HepG2 (cell line): ENCODE results near the gene ARHGEF16. TPM values are rescaled to one million over a fixed set of nuclear protein-coding genes. Genes with fewer than 3 reads are reported as not detected.

Experiments used
- ARNT ChIP-seq: fragments of 450-650 bp; IDR thresholded peaks from 2 replicates; pipeline ENCODE4 v1.6.1; 2017
- ATF5 ChIP-seq: sonication (generic); formaldehyde crosslinking; IDR thresholded peaks from 2 replicates; pipeline ENCODE4 v1.4.0; 2020; ENCODE audit warnings: mild to moderate bottlenecking, low read depth, missing genetic modification reagents
- DNMT3B ChIP-seq: conservative IDR thresholded peaks from 2 replicates; pipeline ENCODE4 v1.6.1; 2016; ENCODE audit warnings: missing biosample characterization, control low read depth
- HES4 ChIP-seq: sonication (generic); formaldehyde crosslinking; IDR thresholded peaks from 2 replicates; pipeline ENCODE4 v1.9.0; 2021; ENCODE audit warnings: mild to moderate bottlenecking, missing genetic modification reagents, borderline replicate concordance
- HNF4G ChIP-seq, 2 experiments: sonication (generic) in 1 of 2; formaldehyde crosslinking in 1 of 2; IDR thresholded peaks; 2 replicates each; pipeline versions ENCODE4 v1.4.0 to v1.6.1; 2011 to 2020; ENCODE audit warnings: borderline replicate concordance in 2 of 2, low read depth in 2 of 2, mild to moderate bottlenecking in 2 of 2, low read length in 1 of 2, missing genetic modification reagents in 1 of 2, moderate library complexity in 1 of 2
- HOMEZ ChIP-seq: IDR thresholded peaks from 2 replicates; pipeline ENCODE4 v1.6.1; 2016; ENCODE audit warnings: low read depth
- ISX ChIP-seq: sonication (generic); formaldehyde crosslinking; conservative IDR thresholded peaks from 2 replicates; pipeline ENCODE4 v1.5.0; 2020; ENCODE audit warnings: missing genetic modification reagents
- PHF8 ChIP-seq: sonication (generic); formaldehyde crosslinking; IDR thresholded peaks from 2 replicates; pipeline ENCODE4 v1.5.0; 2020; ENCODE audit warnings: missing genetic modification reagents
- REST ChIP-seq, 2 experiments: IDR thresholded peaks; 2 replicates each; pipeline ENCODE4 v1.6.1; 2011 to 2012; ENCODE audit warnings: low read length in 2 of 2, borderline replicate concordance in 1 of 2, low read depth in 1 of 2, mild to moderate bottlenecking in 1 of 2, moderate library complexity in 1 of 2
- RXRB ChIP-seq: IDR thresholded peaks from 2 replicates; pipeline ENCODE4 v1.6.1; 2016; ENCODE audit warnings: borderline replicate concordance, missing genetic modification reagents, missing compliant biosample characterization
- TFDP2 ChIP-seq: sonication (generic); formaldehyde crosslinking; IDR thresholded peaks from 2 replicates; pipeline ENCODE4 v1.4.0; 2020; ENCODE audit warnings: missing genetic modification reagents
- ZBTB33 ChIP-seq: sonication (generic); formaldehyde crosslinking; IDR thresholded peaks from 2 replicates; pipeline ENCODE4 v1.4.0; 2020; ENCODE audit warnings: missing genetic modification reagents
- ZBTB39 ChIP-seq: sonication (generic); formaldehyde crosslinking; IDR thresholded peaks from 2 replicates; pipeline ENCODE4 v1.5.0; 2020; ENCODE audit warnings: missing genetic modification reagents
- ZNF451 ChIP-seq: sonication (generic); formaldehyde crosslinking; IDR thresholded peaks from 2 replicates; pipeline ENCODE4 v1.5.0; 2020; ENCODE audit warnings: mild to moderate bottlenecking, missing genetic modification reagents
- ZNF567 ChIP-seq: sonication (generic); formaldehyde crosslinking; IDR thresholded peaks from 2 replicates; pipeline ENCODE4 v1.8.1; 2023; ENCODE audit warnings: mild to moderate bottlenecking, missing genetic modification reagents, borderline replicate concordance
- ZNF614 ChIP-seq: IDR thresholded peaks from 2 replicates; pipeline ENCODE4 v1.6.1; 2018; ENCODE audit warnings: missing biosample characterization, missing genetic modification reagents, inconsistent platforms, borderline replicate concordance
- ZNF788 ChIP-seq: sonication (generic); formaldehyde crosslinking; IDR thresholded peaks from 2 replicates; pipeline ENCODE4 v1.5.0; 2020; ENCODE audit warnings: mild to moderate bottlenecking, missing genetic modification reagents, borderline replicate concordance
- polyA plus RNA-seq, 8 experiments: library from polyadenylated mRNA; depleted of rRNA in 3 of 8; stranded (reverse) in 7 of 8; unstranded in 1 of 8; fragments of >200 nt; fragmentation: Illumina TruSeq in 4 of 8; extraction: Trizol in 4 of 8; gene quantifications; 2 replicates each; pipeline versions ENCODE4 v1.2.1 to v1.2.3, GENCODE V29; 2011 to 2016; ENCODE audit warnings: low read depth in 4 of 8, missing spikeins in 1 of 8, mixed read lengths in 1 of 8; ENCODE audit not compliant: insufficient read depth in 1 of 8
- total RNA-seq, 5 experiments: library from RNA; depleted of rRNA; stranded (reverse); fragments of >200 nt; fragmentation: Illumina TruSeq; extraction: Trizol; gene quantifications; 2 replicates each; pipeline ENCODE4 v1.2.3, GENCODE V29; 2016; ENCODE audit warnings: low read depth in 1 of 5

The ARHGEF16 gene
- total and polyA plus RNA-seq, 2 of the 13 experiments (the other 11 are each of a cell fraction or from before 2014, with no cell fraction given): 20.3 to 39.9 TPM

- no peak for TF ChIP-seq REST (IDR thresholded peaks at IDR 0.05; ENCODE audit: borderline replicate concordance in 1 of 2, low read depth in 1 of 2, low read length in 2 of 2)
- 0 out of 2 replicates have a peak, but pooled peaks have one; percentile 14 for TF ChIP-seq ZNF451 (CRISPR knock-in tag)
- no peak for TF ChIP-seq DNMT3B (CRISPR knock-in tag)
- TF ChIP-seq ZNF614: no peak
- no peak for TF ChIP-seq ARNT
- TF ChIP-seq ZNF788: no peak
- no peak for TF ChIP-seq PHF8 (CRISPR knock-in tag)
- no peak for TF ChIP-seq ISX
- no peak for TF ChIP-seq TFDP2 (CRISPR knock-in tag)
- no peak for TF ChIP-seq ZBTB39 (CRISPR knock-in tag)
- TF ChIP-seq ATF5 (CRISPR knock-in tag): no peak
- no peak for TF ChIP-seq HOMEZ (CRISPR knock-in tag)
- TF ChIP-seq HNF4G (IDR thresholded peaks at IDR 0.05; ENCODE audit: borderline replicate concordance, low read depth, low read length): no peak
- no peak for TF ChIP-seq HNF4G (CRISPR knock-in tag; IDR thresholded peaks at IDR 0.05; ENCODE audit: borderline replicate concordance, low read depth)
- TF ChIP-seq RXRB (CRISPR knock-in tag): no peak
- no peak for TF ChIP-seq HES4 (CRISPR knock-in tag)
- TF ChIP-seq ZNF567: no peak
- TF ChIP-seq ZBTB33: peak; percentile 98
Observed at GRCh38 chr1:3472088-3472850, 17.8 kb downstream of the ARHGEF16 start (continued).
